Measurements from ENCODE around the gene BMP15. TPM values are rescaled to one million over a fixed set of nuclear protein-coding genes. Genes with fewer than 3 reads are reported as not detected.

The BMP15 gene
- total and polyA plus RNA-seq, 2 donors (not counting 3 experiments of a cell fraction or from before 2014, with no cell fraction given): not detected

DNA sequence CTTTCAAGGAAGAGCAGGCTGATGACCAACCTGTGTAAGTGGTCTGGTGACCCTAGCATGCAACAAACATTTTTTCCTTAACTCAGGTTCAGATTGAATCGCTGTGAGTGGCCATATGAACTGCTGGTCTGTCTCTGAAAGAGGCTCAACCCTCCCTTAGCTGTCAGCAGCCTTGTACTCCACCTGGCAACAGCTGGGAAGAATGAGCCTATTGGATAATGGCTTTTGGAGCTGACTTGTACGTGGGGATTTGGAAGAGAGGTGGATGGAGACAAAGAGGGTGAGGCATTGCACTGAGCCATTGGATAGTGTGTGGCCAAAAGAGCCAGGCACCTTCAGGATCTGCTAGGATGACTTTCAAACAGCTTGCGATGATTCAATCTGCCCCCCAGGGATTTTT is 35.7 kb upstream of the BMP15 start:
- no peak overlapping the region for H3K27ac ChIP-seq (ENCODE audit: insufficient read depth, low read depth, low read length)
- H3K9me1 ChIP-seq (replicated peaks; ENCODE audit: control insufficient read depth, extremely low read depth, insufficient read depth, low read length): no peaks in the 10 kb centered on the region
- TF ChIP-seq, protein P1, sequence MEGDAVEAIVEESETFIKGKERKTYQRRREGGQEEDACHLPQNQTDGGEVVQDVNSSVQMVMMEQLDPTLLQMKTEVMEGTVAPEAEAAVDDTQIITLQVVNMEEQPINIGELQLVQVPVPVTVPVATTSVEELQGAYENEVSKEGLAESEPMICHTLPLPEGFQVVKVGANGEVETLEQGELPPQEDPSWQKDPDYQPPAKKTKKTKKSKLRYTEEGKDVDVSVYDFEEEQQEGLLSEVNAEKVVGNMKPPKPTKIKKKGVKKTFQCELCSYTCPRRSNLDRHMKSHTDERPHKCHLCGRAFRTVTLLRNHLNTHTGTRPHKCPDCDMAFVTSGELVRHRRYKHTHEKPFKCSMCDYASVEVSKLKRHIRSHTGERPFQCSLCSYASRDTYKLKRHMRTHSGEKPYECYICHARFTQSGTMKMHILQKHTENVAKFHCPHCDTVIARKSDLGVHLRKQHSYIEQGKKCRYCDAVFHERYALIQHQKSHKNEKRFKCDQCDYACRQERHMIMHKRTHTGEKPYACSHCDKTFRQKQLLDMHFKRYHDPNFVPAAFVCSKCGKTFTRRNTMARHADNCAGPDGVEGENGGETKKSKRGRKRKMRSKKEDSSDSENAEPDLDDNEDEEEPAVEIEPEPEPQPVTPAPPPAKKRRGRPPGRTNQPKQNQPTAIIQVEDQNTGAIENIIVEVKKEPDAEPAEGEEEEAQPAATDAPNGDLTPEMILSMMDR (IDR thresholded peaks at IDR 0.05; ENCODE audit: extremely low read depth in 1 of 2, insufficient read depth in 1 of 2, low read depth in 1 of 2, low read length in 2 of 2): no peak
- no peak for TF ChIP-seq JUN (IDR thresholded peaks at IDR 0.05; ENCODE audit: borderline replicate concordance, insufficient read depth, insufficient read length, low read depth)
- TF ChIP-seq MAX (IDR thresholded peaks at IDR 0.05; ENCODE audit: insufficient read depth, insufficient read length): no peak
- TF ChIP-seq FOS (IDR thresholded peaks at IDR 0.05; ENCODE audit: borderline replicate concordance, insufficient read depth, low read length): no peak
- TF ChIP-seq POLR2A (IDR thresholded peaks at IDR 0.05; ENCODE audit: low read depth, low read length): no peak
- TF ChIP-seq EZH2 (IDR thresholded peaks at IDR 0.05; ENCODE audit: borderline replicate concordance, low read depth, low read length, severe bottlenecking): no peak
- no peak for TF ChIP-seq POLR2AphosphoS5 (IDR thresholded peaks at IDR 0.05; ENCODE audit: insufficient read depth, low read depth, low read length)
- TF ChIP-seq GATA2 (IDR thresholded peaks at IDR 0.05; ENCODE audit: insufficient read depth, insufficient read length, low read depth, low read length): no peak
- TF ChIP-seq MYC (IDR thresholded peaks at IDR 0.05; ENCODE audit: low read depth, low read length): no peak
- intact Hi-C loops (cut with micrococcal nuclease): no loop called here
- dilution Hi-C loops (cut with MboI; ENCODE audit: extremely low pct_ligation_motif_present, low sequenced_read_pairs): no loop called here
- no peaks in the 10 kb centered on the region for H4K20me1 ChIP-seq (replicated peaks; ENCODE audit: control insufficient read depth, extremely low read depth, insufficient read depth, low read length)
- DNase-seq (ENCODE audit: low read depth, low spot score): no peak
- no peak for FAIRE-seq
- H3K27me3 ChIP-seq (ENCODE audit: control insufficient read depth in 2 of 2, insufficient read depth in 2 of 2, low read length in 2 of 2): peaks cover 2 to 6% of the 10 kb centered on the region in 2 experiments
- H3K9me3 ChIP-seq (replicated peaks; ENCODE audit: control insufficient read depth, insufficient read depth, low read length): no peaks in the 10 kb centered on the region
- H3K4me3 ChIP-seq (replicated peaks in 1 of 3; ENCODE audit: insufficient read depth in 1 of 3, low read depth in 1 of 3, low read length in 3 of 3): no peak overlapping the region
- POLR2A ChIA-PET: no interaction called here
- no peak overlapping the region for H3K4me2 ChIP-seq (ENCODE audit: insufficient read depth, low read length)
- no peaks in the 10 kb centered on the region for H3K36me3 ChIP-seq (ENCODE audit: control insufficient read depth in 2 of 2, extremely low read depth in 1 of 2, insufficient read depth in 2 of 2, low read length in 2 of 2)
- no peak overlapping the region for H2AFZ ChIP-seq (ENCODE audit: low read depth, low read length)
- no TSS peak for BruUV-seq (replicated peaks)
- CTCF ChIA-PET: no interaction called here
- no peak overlapping the region for H3K9ac ChIP-seq (replicated peaks; ENCODE audit: extremely low read depth, insufficient read depth, low read length)
- no peaks in the 10 kb centered on the region for H3K4me1 ChIP-seq (ENCODE audit: control insufficient read depth, extremely low read depth, insufficient read depth, low read length)
- no peaks in the 10 kb centered on the region for H3K79me2 ChIP-seq (ENCODE audit: control insufficient read depth, insufficient read depth, low read length)
